Panc1 (cell line): Measurements from ENCODE around the gene RCN1. TPM values are rescaled to one million over a fixed set of nuclear protein-coding genes. Genes with fewer than 3 reads are reported as not detected.

Experiments used
- ATAC-seq: fragments of 200-7000 bp; cut with Tn5 transposase; 2 replicates; pipeline ENCODE4 v1.9.1; 2020; ENCODE audit warnings: mild to moderate bottlenecking, moderate library complexity
- BruUV-seq: library from RNA; stranded (reverse); fragments of 400-500 nt; replicated peaks from 2 replicates; lab custom pipeline; 2021; lab: Mats Ljungman, UMichigan
- CTCF ChIA-PET: fragments of 300-600 bp; sonication (Branson Sonifier 250); formaldehyde crosslinking; loops from one replicate; lab custom pipeline; 2022; ENCODE audit warnings: antibody characterized with exemption; lab: Charles Lee
- POLR2A ChIA-PET: fragments of 300-600 bp; sonication (Branson Sonifier 250); formaldehyde crosslinking; loops from one replicate; lab custom pipeline; 2022; ENCODE audit warnings: antibody characterized with exemption; lab: Charles Lee
- DNase-seq: peaks from one replicate; pipeline ENCODE4 v3.0.0-alpha.2; 2010; ENCODE audit warnings: low read depth, low spot score
- H3K27ac ChIP-seq: 2 replicates; pipeline ENCODE4 v1.5.1; 2011; ENCODE audit warnings: mild to moderate bottlenecking, low read length, inconsistent platforms
- H3K27me3 ChIP-seq: fragments of 200-500 bp; sonication (Bioruptor generic); 2 replicates; pipeline ENCODE4 v1.6.0; 2014; ENCODE audit warnings: low read length, inconsistent platforms; ENCODE audit not compliant: control insufficient read depth, insufficient read depth
- H3K36me3 ChIP-seq: fragments of 200-500 bp; sonication (Bioruptor generic); 2 replicates; pipeline ENCODE4 v1.5.1; 2014; ENCODE audit warnings: inconsistent platforms, mild to moderate bottlenecking, low read length, moderate library complexity; ENCODE audit not compliant: control insufficient read depth, insufficient read depth
- H3K4me1 ChIP-seq: 2 replicates; pipeline ENCODE4 v1.5.1; 2011; ENCODE audit warnings: inconsistent platforms, mild to moderate bottlenecking, low read length, moderate library complexity; ENCODE audit not compliant: control insufficient read depth, insufficient read depth
- H3K4me3 ChIP-seq, 2 experiments: 2 replicates each; pipeline ENCODE4 v1.5.1; 2011 to 2012; ENCODE audit warnings: low read depth in 2 of 2, low read length in 2 of 2, mild to moderate bottlenecking in 2 of 2, inconsistent platforms in 1 of 2, moderate library complexity in 1 of 2
- H3K9me3 ChIP-seq: fragments of 200-500 bp; sonication (Bioruptor generic); 2 replicates; pipeline ENCODE4 v1.5.1; 2014; ENCODE audit warnings: low read depth, mild to moderate bottlenecking, inconsistent platforms, low read length, moderate library complexity; ENCODE audit not compliant: control insufficient read depth, insufficient read depth
- POLR2AphosphoS5 ChIP-seq: IDR thresholded peaks from 2 replicates; pipeline ENCODE4 v1.6.1; 2012; ENCODE audit warnings: mild to moderate bottlenecking, low read depth, low read length, moderate library complexity
- SIN3A ChIP-seq: IDR thresholded peaks from 2 replicates; pipeline ENCODE4 v1.6.1; 2012; ENCODE audit warnings: low read depth, mild to moderate bottlenecking, low read length, moderate library complexity, borderline replicate concordance; ENCODE audit not compliant: insufficient read depth
- TCF7L2 ChIP-seq: IDR thresholded peaks from 2 replicates; pipeline ENCODE4 v1.6.1; 2011; ENCODE audit warnings: mild to moderate bottlenecking, low read depth, low read length, inconsistent platforms
- in situ Hi-C: cut with HindIII; loops from 2 replicates; pipeline ENCODE4 v1.10.0; 2016; ENCODE audit warnings: low sequenced_read_pairs, low pct_unique_long_range_greater_than_20kb
- intact Hi-C: fragments of 100-400 bp; cut with micrococcal nuclease; formaldehyde crosslinking; loops from one replicate; pipeline ENCODE4 v1.10.0; 2022; ENCODE audit not compliant: unreplicated experiment
- total RNA-seq: library from RNA; stranded (reverse); gene quantifications from one replicate; pipeline ENCODE4 v1.2.1, GENCODE V29; 2021; ENCODE audit not compliant: unreplicated experiment
- TF ChIP-seq, protein P1 (sequence below), 2 experiments: IDR thresholded peaks; 2 replicates each; pipeline ENCODE4 v1.6.1; 2011 to 2012; ENCODE audit warnings: low read depth in 2 of 2, control low read depth in 1 of 2, low read length in 1 of 2, mild to moderate bottlenecking in 1 of 2, moderate library complexity in 1 of 2; ENCODE audit not compliant: insufficient read depth in 1 of 2
- TF ChIP-seq, protein P2 (sequence below): fragments of 450-650 bp; IDR thresholded peaks from 2 replicates; pipeline ENCODE4 v1.5.1; 2017; ENCODE audit warnings: mild to moderate bottlenecking

The RCN1 gene
- total RNA-seq, 1 experiment from 2014 or later = 120 TPM

DNA sequence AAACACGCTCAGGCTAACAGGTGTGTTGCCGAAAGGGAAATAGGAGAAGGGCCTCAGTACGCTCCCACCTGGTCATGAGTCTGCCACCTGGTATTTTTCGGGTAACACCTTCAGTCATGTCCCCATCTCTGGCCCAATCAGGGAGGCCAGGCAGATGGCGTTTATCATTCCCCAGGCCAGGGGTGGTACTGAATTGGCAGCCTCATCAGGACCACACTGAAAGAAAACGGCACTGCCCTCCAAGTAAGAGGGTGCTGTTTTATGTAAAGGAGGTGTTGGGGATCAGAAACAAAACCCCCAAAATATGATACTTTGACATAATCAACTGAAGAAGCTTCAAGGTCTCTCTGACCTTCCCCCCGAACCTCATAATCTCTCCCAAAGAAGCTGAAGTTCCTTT is 58.9 kb downstream of the RCN1 start:
- intact Hi-C loops = no loop called here
- H3K36me3 ChIP-seq = no peaks in the 10 kb centered on the region
- H3K27me3 ChIP-seq = peaks cover 31% of the 10 kb centered on the region
- no peaks in the 10 kb centered on the region for H3K9me3 ChIP-seq
- in situ Hi-C loops = no loop called here
- BruUV-seq = no TSS peak
- H3K27ac ChIP-seq = no peak overlapping the region
- POLR2A ChIA-PET = no interaction called here
- CTCF ChIA-PET = no interaction called here
- TF ChIP-seq TCF7L2 (no peak), POLR2AphosphoS5 (no peak), SIN3A (no peak)
- TF ChIP-seq, protein P1, sequence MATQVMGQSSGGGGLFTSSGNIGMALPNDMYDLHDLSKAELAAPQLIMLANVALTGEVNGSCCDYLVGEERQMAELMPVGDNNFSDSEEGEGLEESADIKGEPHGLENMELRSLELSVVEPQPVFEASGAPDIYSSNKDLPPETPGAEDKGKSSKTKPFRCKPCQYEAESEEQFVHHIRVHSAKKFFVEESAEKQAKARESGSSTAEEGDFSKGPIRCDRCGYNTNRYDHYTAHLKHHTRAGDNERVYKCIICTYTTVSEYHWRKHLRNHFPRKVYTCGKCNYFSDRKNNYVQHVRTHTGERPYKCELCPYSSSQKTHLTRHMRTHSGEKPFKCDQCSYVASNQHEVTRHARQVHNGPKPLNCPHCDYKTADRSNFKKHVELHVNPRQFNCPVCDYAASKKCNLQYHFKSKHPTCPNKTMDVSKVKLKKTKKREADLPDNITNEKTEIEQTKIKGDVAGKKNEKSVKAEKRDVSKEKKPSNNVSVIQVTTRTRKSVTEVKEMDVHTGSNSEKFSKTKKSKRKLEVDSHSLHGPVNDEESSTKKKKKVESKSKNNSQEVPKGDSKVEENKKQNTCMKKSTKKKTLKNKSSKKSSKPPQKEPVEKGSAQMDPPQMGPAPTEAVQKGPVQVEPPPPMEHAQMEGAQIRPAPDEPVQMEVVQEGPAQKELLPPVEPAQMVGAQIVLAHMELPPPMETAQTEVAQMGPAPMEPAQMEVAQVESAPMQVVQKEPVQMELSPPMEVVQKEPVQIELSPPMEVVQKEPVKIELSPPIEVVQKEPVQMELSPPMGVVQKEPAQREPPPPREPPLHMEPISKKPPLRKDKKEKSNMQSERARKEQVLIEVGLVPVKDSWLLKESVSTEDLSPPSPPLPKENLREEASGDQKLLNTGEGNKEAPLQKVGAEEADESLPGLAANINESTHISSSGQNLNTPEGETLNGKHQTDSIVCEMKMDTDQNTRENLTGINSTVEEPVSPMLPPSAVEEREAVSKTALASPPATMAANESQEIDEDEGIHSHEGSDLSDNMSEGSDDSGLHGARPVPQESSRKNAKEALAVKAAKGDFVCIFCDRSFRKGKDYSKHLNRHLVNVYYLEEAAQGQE (IDR thresholded peaks at IDR 0.05; ENCODE audit: insufficient read depth in 1 of 2, low read depth in 2 of 2, low read length in 1 of 2) = no peak
- TF ChIP-seq, protein P2, sequence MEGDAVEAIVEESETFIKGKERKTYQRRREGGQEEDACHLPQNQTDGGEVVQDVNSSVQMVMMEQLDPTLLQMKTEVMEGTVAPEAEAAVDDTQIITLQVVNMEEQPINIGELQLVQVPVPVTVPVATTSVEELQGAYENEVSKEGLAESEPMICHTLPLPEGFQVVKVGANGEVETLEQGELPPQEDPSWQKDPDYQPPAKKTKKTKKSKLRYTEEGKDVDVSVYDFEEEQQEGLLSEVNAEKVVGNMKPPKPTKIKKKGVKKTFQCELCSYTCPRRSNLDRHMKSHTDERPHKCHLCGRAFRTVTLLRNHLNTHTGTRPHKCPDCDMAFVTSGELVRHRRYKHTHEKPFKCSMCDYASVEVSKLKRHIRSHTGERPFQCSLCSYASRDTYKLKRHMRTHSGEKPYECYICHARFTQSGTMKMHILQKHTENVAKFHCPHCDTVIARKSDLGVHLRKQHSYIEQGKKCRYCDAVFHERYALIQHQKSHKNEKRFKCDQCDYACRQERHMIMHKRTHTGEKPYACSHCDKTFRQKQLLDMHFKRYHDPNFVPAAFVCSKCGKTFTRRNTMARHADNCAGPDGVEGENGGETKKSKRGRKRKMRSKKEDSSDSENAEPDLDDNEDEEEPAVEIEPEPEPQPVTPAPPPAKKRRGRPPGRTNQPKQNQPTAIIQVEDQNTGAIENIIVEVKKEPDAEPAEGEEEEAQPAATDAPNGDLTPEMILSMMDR = no peak
- ATAC-seq (no peak), DNase-seq (no peak)
- H3K4me1 ChIP-seq = no peaks in the 10 kb centered on the region
- no peak overlapping the region for H3K4me3 ChIP-seq

- H3K9me3 ChIP-seq = no peaks in the 10 kb centered on the region
- ATAC-seq (no peak), DNase-seq (no peak)
- H3K27me3 ChIP-seq = peaks cover 27% of the 10 kb centered on the region
- no peaks in the 10 kb centered on the region for H3K36me3 ChIP-seq
- in situ Hi-C loops = no loop called here
- intact Hi-C loops = no loop called here
- ChIA-PET CTCF (no interaction called here), POLR2A (no interaction called here)
- TF ChIP-seq, protein P2 = no peak
- TF ChIP-seq, protein P1 (IDR thresholded peaks at IDR 0.05; ENCODE audit: insufficient read depth in 1 of 2, low read depth in 2 of 2, low read length in 1 of 2) = no peak
- TF ChIP-seq POLR2AphosphoS5 = no peak
- H3K4me3 ChIP-seq = no peak overlapping the region
- BruUV-seq = no TSS peak
- H3K4me1 ChIP-seq = no peaks in the 10 kb centered on the region
- no peak overlapping the region for H3K27ac ChIP-seq
Measured at GRCh38 chr11:32151027-32151426, 60.2 kb downstream of the RCN1 start.
